GM18909 (cell line): ENCODE data around the gene ADD2.

Experiments used
- ATAC-seq: cut with Tn5 transposase; IDR thresholded peaks from one replicate; pipeline ENCODE4 v1.9.1; 2021; ENCODE audit warnings: mild to moderate bottlenecking; ENCODE audit not compliant: unreplicated experiment, poor library complexity

The ADD2 gene

GRCh38 chr2:70612574-70612973 is 155.4 kb downstream of the ADD2 start:
- ATAC-seq = no peak

GRCh38 chr2:70608373-70608772 is 159.6 kb downstream of the ADD2 start:
- ATAC-seq = no peak

- ATAC-seq = no peak
Measured at GRCh38 chr2:70607121-70607561, 160.9 kb downstream of the ADD2 start.
